Breast epithelium (tissue), 3 donors: ENCODE results near the gene MEIOSIN.

Experiments
- CTCF ChIP-seq, 3 donors: fragments of 450-650 bp; IDR thresholded peaks; one replicate each; pipeline ENCODE4 v1.5.1; 2016 to 2017; ENCODE audit warnings: antibody characterized with exemption in 3 of 3, mild to moderate bottlenecking in 3 of 3, moderate library complexity in 3 of 3
- POLR2AphosphoS5 ChIP-seq, 3 donors: sonication (generic); formaldehyde crosslinking; IDR thresholded peaks; one replicate each; pipeline ENCODE4 v1.6.1; 2017; ENCODE audit warnings: antibody characterized with exemption in 3 of 3

GRCh38 chr19:45745606-45746005 lies 12.4 kb downstream of the MEIOSIN start:
- TF ChIP-seq CTCF (IDR thresholded peaks at IDR 0.05), result no peak
- TF ChIP-seq POLR2AphosphoS5 (IDR thresholded peaks at IDR 0.05), result no peak
